ENCODE results near the gene KLHL22. TPM values are rescaled to one million over a fixed set of nuclear protein-coding genes. Genes with fewer than 3 reads are reported as not detected.
A peak's percentile ranks its signal among the peaks of the same experiment; 100 is the strongest.

Gene KLHL22
- total and polyA plus RNA-seq, 2 of the 4 experiments (the other 2 are of a cell fraction) = 27.1 to 30.1 TPM

DNA sequence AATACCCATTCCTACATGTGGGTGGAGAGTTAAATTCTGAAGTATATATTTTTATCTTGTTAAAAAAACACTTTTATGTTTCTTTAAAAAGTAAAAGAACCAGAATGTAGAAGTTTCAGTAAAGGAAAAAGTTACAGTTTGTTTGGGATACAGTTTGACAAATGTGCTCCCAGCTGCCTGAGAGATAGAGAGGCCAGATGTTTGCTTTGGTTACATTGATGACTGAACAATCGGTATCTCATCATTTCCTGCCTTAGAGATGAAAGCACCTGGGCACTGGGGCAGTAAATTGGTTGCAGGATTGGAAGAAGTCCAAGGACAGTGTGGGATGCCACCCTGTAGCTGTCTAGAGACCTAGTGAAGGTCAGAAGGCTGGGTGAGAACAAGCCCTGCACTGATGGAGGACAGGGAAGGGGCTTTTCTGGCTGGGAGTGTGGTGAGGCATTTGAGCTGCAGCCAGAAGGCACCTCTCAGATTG, 28.4 kb upstream of the KLHL22 start:
- H2BK15ac ChIP-seq (ENCODE audit: low read depth, low read length) = no peak overlapping the region

More for the DNA sequence above, 28.4 kb upstream of the KLHL22 start:
- Histone ChIP-seq H3K4me3 (ENCODE audit: insufficient read depth, low read depth, low read length) (no peak overlapping the region), H2AFZ (replicated peaks; ENCODE audit: low read length, poor library complexity) (peak overlapping the region; percentile 37), H4K8ac (ENCODE audit: low read depth in 2 of 2, low read length in 2 of 2) (no peak overlapping the region; a peak in 1 of 4 replicates), H3K79me1 (ENCODE audit: low read depth in 1 of 2, low read length in 2 of 2) (peaks cover 17 to 79% of the 10 kb centered on the region in 2 experiments; a peak in 3 of 4 replicates), H2BK20ac (ENCODE audit: low read depth, low read length) (no peak overlapping the region), H3K23ac (ENCODE audit: low read depth, low read length) (peak overlapping the region; percentile 53; the same call in 1 of the 2 replicates), H4K5ac (ENCODE audit: low read depth, low read length) (no peak overlapping the region), H2AK5ac (ENCODE audit: low read depth, low read length) (peak overlapping the region; percentile 6; the same call in 1 of the 2 replicates), H2AK9ac (replicated peaks; ENCODE audit: low read depth, low read length, poor library complexity) (peak overlapping the region; percentile 60), H3K4me1 (ENCODE audit: control insufficient read depth, insufficient read depth, low read length) (peaks cover 38% of the 10 kb centered on the region), H3K9me1 (ENCODE audit: insufficient read depth, low read length) (peaks cover 51% of the 10 kb centered on the region), H3K18ac (ENCODE audit: low read depth, low read length) (no peak overlapping the region), H3K14ac (replicated peaks; ENCODE audit: low read depth, low read length) (no peak overlapping the region; the same call in 1 of the 2 replicates), H3K9ac (ENCODE audit: low read depth, low read length) (no peak overlapping the region), H2BK5ac (ENCODE audit: low read depth, low read length, poor library complexity, severe bottlenecking) (peak overlapping the region; percentile 82), H3K36me3 (ENCODE audit: control insufficient read depth, insufficient read depth, low read length) (peaks cover 28% of the 10 kb centered on the region), H4K91ac (ENCODE audit: insufficient read depth, low read depth, low read length) (0 out of 2 replicates have a peak overlapping the region, but pooled peaks have one; percentile 15), H3K4me2 (ENCODE audit: low read depth, low read length) (peak overlapping the region; percentile 46; the same call in 1 of the 2 replicates), H4K20me1 (ENCODE audit: insufficient read depth, low read length) (peaks cover 79% of the 10 kb centered on the region), H3K27me3 (ENCODE audit: control insufficient read depth, insufficient read depth, low read length) (no peaks in the 10 kb centered on the region), H3K9me3 (ENCODE audit: control insufficient read depth, insufficient read depth, low read length) (no peaks in the 10 kb centered on the region), H3K4ac (ENCODE audit: low read depth, low read length) (peak overlapping the region; percentile 67), H3K56ac (ENCODE audit: extremely low read depth, insufficient read depth, low read length) (0 out of 2 replicates have a peak overlapping the region, but pooled peaks have one; percentile 50), H3K27ac (ENCODE audit: insufficient read depth, low read length) (peak overlapping the region; percentile 36; the same call in 1 of the 2 replicates), H2BK120ac (ENCODE audit: low read depth, low read length) (no peak overlapping the region)
- ATAC-seq (ENCODE audit: low read depth) (no peak), DNase-seq (peak; percentile 65)
- in situ Hi-C loops (cut with MboI; ENCODE audit: low sequenced_read_pairs) (no loop called here), dilution Hi-C loops (cut with HindIII; ENCODE audit: low sequenced_read_pairs, unreplicated experiment) (no loop called here), intact Hi-C loops (cut with micrococcal nuclease) (no loop called here)
- 20% methylated on average over 1 of the region's 1 CpG; no CpG with 5 or more reads in 1 of the 2 experiments for WGBS, 2 experiments (ENCODE audit: extremely low coverage in 2 of 2, insufficient read length in 1 of 2)
- BruUV-seq (replicated peaks) = no TSS peak
- POLR2A ChIA-PET (ENCODE audit: unreplicated experiment) = no interaction called here
- TF ChIP-seq SMC3 (IDR thresholded peaks at IDR 0.05; ENCODE audit: low read depth, low read length) = no peak
- no peak for TF ChIP-seq MAZ (IDR thresholded peaks at IDR 0.05; ENCODE audit: borderline replicate concordance, low read depth, low read length)
- no peak for TF ChIP-seq CEBPB (IDR thresholded peaks at IDR 0.05; ENCODE audit: low read depth, low read length)
- TF ChIP-seq, protein P1, sequence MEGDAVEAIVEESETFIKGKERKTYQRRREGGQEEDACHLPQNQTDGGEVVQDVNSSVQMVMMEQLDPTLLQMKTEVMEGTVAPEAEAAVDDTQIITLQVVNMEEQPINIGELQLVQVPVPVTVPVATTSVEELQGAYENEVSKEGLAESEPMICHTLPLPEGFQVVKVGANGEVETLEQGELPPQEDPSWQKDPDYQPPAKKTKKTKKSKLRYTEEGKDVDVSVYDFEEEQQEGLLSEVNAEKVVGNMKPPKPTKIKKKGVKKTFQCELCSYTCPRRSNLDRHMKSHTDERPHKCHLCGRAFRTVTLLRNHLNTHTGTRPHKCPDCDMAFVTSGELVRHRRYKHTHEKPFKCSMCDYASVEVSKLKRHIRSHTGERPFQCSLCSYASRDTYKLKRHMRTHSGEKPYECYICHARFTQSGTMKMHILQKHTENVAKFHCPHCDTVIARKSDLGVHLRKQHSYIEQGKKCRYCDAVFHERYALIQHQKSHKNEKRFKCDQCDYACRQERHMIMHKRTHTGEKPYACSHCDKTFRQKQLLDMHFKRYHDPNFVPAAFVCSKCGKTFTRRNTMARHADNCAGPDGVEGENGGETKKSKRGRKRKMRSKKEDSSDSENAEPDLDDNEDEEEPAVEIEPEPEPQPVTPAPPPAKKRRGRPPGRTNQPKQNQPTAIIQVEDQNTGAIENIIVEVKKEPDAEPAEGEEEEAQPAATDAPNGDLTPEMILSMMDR (conservative IDR thresholded peaks at IDR 0.05; ENCODE audit: low read depth, low read length) = no peak
- TF ChIP-seq NFE2L2 (IDR thresholded peaks at IDR 0.05; ENCODE audit: low read depth, low read length) = no peak
- TF ChIP-seq FOS (IDR thresholded peaks at IDR 0.05; ENCODE audit: low read depth, low read length) = no peak
- TF ChIP-seq, protein P2, sequence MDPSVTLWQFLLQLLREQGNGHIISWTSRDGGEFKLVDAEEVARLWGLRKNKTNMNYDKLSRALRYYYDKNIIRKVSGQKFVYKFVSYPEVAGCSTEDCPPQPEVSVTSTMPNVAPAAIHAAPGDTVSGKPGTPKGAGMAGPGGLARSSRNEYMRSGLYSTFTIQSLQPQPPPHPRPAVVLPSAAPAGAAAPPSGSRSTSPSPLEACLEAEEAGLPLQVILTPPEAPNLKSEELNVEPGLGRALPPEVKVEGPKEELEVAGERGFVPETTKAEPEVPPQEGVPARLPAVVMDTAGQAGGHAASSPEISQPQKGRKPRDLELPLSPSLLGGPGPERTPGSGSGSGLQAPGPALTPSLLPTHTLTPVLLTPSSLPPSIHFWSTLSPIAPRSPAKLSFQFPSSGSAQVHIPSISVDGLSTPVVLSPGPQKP (IDR thresholded peaks at IDR 0.05; ENCODE audit: borderline replicate concordance, low read depth, low read length) = no peak
- TF ChIP-seq CHD1 (IDR thresholded peaks at IDR 0.05; ENCODE audit: low read depth, low read length) = no peak
- TF ChIP-seq MAFK (IDR thresholded peaks at IDR 0.05; ENCODE audit: low read depth, low read length) = no peak
- no peak for TF ChIP-seq RFX5 (IDR thresholded peaks at IDR 0.05; ENCODE audit: low read depth, low read length)
- no peak for TF ChIP-seq POLR2A (IDR thresholded peaks at IDR 0.05; ENCODE audit: low read depth, low read length)
- TF ChIP-seq MXI1 (IDR thresholded peaks at IDR 0.05; ENCODE audit: borderline replicate concordance, low read depth, low read length) = no peak
- no peak for TF ChIP-seq BHLHE40 (IDR thresholded peaks at IDR 0.05; ENCODE audit: low read depth, low read length)
- CTCF ChIA-PET = no interaction called here

Data from IMR-90 (cell line).